ENCODE data around the gene RAD54L. TPM values are rescaled to one million over a fixed set of nuclear protein-coding genes. Genes with fewer than 3 reads are reported as not detected.

RAD54L gene
- total RNA-seq: 0.50 and 7.4 TPM in 2 replicates

GRCh38 chr1:46247436-46248121 lies at the start of gene RAD54L:
RAD54L (plus strand) TSS chr1:46247763; CDS start chr1:46248406, 643 bp downstream.

GRCh38 chr1:46197964-46198811 lies 49.4 kb upstream of the RAD54L start, which contains the start of gene POMGNT1:
POMGNT1 (minus strand) TSS chr1:46198434; CDS start chr1:46197821, 613 bp downstream.

GRCh38 chr1:46303038-46303871 lies 55.7 kb downstream of the RAD54L start, which contains the start of the genes LRRC41 and UQCRH:
LRRC41 (minus strand) TSS chr1:46303616; CDS start chr1:46303322, 294 bp downstream.
UQCRH (plus strand) TSS chr1:46303698; CDS start chr1:46303767, 69 bp downstream.

Other genes with a start within 250 kb of the RAD54L start
- gene PIK3R3, start 115.1 kb upstream of the RAD54L start, total RNA-seq: 3.6 and 6.3 TPM in 2 replicates
- not detected in 2 replicates for gene TSPAN1, start 72.7 kb upstream of the RAD54L start, total RNA-seq
- gene P3R3URF, start 71.3 kb upstream of the RAD54L start, total RNA-seq: not detected in 2 replicates
- gene POMGNT1, start 49.3 kb upstream of the RAD54L start, total RNA-seq: 43.1 and 56.1 TPM in 2 replicates
- gene LURAP1, start 44.4 kb upstream of the RAD54L start, total RNA-seq: 6.1 and 6.5 TPM in 2 replicates
- gene LRRC41, start 55.9 kb downstream of the RAD54L start, total RNA-seq: 88.4 and 167 TPM in 2 replicates
- 196 and 580 TPM in 2 replicates for gene UQCRH, start 55.9 kb downstream of the RAD54L start, total RNA-seq
- gene NSUN4, start 93.0 kb downstream of the RAD54L start, total RNA-seq: 14.2 and 15.4 TPM in 2 replicates
- gene FAAH, start 146.6 kb downstream of the RAD54L start, total RNA-seq: 0.15 and 1.8 TPM in 2 replicates
- not detected in 2 replicates for gene DMBX1, start 242.1 kb downstream of the RAD54L start, total RNA-seq